Neural progenitor cell (in vitro differentiated cells): ENCODE data around the gene ADA.

Experiments
- CTCF ChIP-seq: fragments of 200-600 bp; sonication (generic); IDR thresholded peaks from 2 replicates; pipeline ENCODE4 v1.5.1; 2017; ENCODE audit warnings: antibody characterized with exemption, mild to moderate bottlenecking
- EZH2phosphoT487 ChIP-seq: fragments of 200-600 bp; sonication (generic); IDR thresholded peaks from 2 replicates; pipeline ENCODE4 v1.6.1; 2017; ENCODE audit warnings: antibody characterized with exemption

- no peak for TF ChIP-seq CTCF
- no peak for TF ChIP-seq EZH2phosphoT487
These were observed 50.7 kb downstream of the ADA start for GRCh38 chr20:44600758-44601201.
